T-helper 17 cell (primary cell): ENCODE results near the gene BLVRB. TPM values are rescaled to one million over a fixed set of nuclear protein-coding genes. Genes with fewer than 3 reads are reported as not detected.
"Not testable (repeated sequence)": the region's sequence is repeated elsewhere in the genome, so short reads cannot be mapped to it uniquely, and the experiment has no call there.

Experiments used
- ATAC-seq: fragments of 150-1000 bp; cut with Tn5 transposase; 2 replicates; pipeline ENCODE4 v1.10.0; 2021; ENCODE audit warnings: mild to moderate bottlenecking, moderate library complexity
- DNase-seq, 3 donors: peaks; one replicate each; pipeline versions ENCODE4 v3.0.0 to v3.0.0-alpha.2; 2020 to 2021
- H3K9me3 ChIP-seq: one replicate; pipeline ENCODE4 v1.7.0; 2013; ENCODE audit warnings: low read length, mild to moderate bottlenecking; ENCODE audit not compliant: control insufficient read depth, poor library complexity, severe bottlenecking
- H3K27ac Mint-ChIP-seq: one replicate; pipeline ENCODE4 v1.8.0; 2022; ENCODE audit warnings: mild to moderate bottlenecking, moderate library complexity, mixed read lengths
- H3K27me3 Mint-ChIP-seq: one replicate; pipeline ENCODE4 v1.8.0; 2022; ENCODE audit warnings: mixed read lengths
- H3K36me3 Mint-ChIP-seq: one replicate; pipeline ENCODE4 v1.8.0; 2022; ENCODE audit warnings: low read depth, mixed read lengths
- H3K4me1 Mint-ChIP-seq: one replicate; pipeline ENCODE4 v1.8.0; 2022; ENCODE audit warnings: mild to moderate bottlenecking, mixed read lengths
- H3K4me3 Mint-ChIP-seq: one replicate; pipeline ENCODE4 v1.8.0; 2022; ENCODE audit warnings: mild to moderate bottlenecking, moderate library complexity, mixed read lengths
- total RNA-seq, 4 donors: library from RNA in 2 of 4; stranded (reverse) in 2 of 4; gene quantifications; one replicate each; pipeline ENCODE4 v1.2.3 and lab custom pipeline; 2022 to 2026

The BLVRB gene
- total RNA-seq, 2 donors from 2014 or later = 7.4 to 9.9 TPM

DNA sequence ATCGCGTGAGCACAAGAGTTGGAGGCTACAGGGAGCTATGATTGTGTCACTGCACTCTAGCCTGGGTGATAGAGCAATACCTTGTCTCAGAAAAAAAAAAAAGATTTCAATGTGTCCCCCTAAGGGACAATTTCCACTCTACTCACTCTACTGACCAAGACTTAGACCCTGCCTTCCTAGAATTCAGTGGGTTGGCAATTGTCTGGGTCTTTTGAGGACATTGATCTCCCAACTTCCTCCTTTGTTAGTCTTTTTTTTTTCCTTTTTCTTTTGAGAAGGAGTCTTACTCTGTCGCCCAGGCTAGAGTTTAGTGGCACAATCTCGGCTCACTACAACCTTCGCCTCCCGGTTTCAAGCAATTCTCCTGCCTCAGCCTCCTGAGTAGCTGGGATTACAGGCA lies 3.5 kb upstream of the BLVRB start:
- H3K27me3 Mint-ChIP-seq = peaks cover 25% of the 10 kb centered on the region
- H3K4me3 Mint-ChIP-seq = no peak overlapping the region

DNA sequence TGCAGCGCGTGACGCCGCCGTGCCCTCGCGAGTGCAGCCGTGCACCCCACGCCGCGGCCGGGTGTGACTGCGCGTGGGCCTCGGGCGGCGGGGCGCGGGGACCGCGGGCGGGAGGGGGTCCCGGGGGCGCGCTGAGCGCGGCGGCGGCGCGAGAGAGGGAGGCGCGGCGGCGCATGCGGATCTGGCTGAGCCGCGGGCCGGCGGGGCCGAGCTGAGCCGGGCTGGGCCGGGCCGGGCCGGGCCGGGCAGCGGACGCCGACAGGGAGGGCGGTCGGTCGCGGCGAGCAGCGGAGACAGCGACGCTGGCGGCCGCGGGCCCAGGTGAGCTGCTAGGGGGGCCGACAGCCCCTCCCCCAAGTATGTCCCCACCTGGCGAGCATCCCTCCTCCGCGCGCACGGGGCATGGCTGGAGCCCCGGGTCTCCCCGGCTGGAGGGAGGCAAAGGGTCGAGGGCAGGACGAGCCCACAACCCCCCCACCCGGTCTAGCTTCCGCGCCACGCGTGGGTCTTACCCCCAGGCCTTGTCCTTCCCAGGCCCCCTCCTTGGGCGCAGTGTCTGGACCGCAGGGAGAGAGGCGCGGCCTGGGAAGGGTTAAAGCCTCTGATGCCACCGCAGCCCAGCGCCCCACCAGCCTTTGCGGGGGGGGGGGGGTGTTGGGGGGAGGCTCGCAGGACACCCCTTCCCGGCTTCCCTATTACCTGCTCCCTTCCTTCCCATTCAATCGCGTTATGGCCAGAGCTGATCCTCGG lies 1.6 kb upstream of the BLVRB start, which contains the start of gene SPTBN4:
SPTBN4 (plus strand) TSS at position 17 of the 750 bp plus-strand sequence. CDS start 5,621 bp downstream, outside the sequence.
- H3K4me3 Mint-ChIP-seq = peak within 1 kb of the TSS; percentile 94
- ATAC-seq (no peak), DNase-seq (no peak)
- H3K9me3 ChIP-seq = no peaks in the 10 kb centered on the region
- H3K27ac Mint-ChIP-seq = peak within 1 kb of the TSS; percentile 89
- H3K36me3 Mint-ChIP-seq = peaks cover 5% of the 10 kb centered on the region
- peaks cover 20% of the 10 kb centered on the region for H3K4me1 Mint-ChIP-seq
- H3K27me3 Mint-ChIP-seq = peaks cover 25% of the 10 kb centered on the region

More for the DNA sequence above, 3.5 kb upstream of the BLVRB start:
- Mint-ChIP-seq H3K36me3 (peaks cover 5% of the 10 kb centered on the region), H3K27ac (no peak overlapping the region), H3K4me1 (peaks cover 20% of the 10 kb centered on the region)
- DNase-seq = no peak
- ATAC-seq = no peak
- no peaks in the 10 kb centered on the region for H3K9me3 ChIP-seq

GRCh38 chr19:40466219-40466984 lies 857 bp upstream of the BLVRB start:
- no peaks in the 10 kb centered on the region for H3K9me3 ChIP-seq
- Mint-ChIP-seq H3K4me3 (peak overlapping the region; percentile 94), H3K36me3 (peaks cover 5% of the 10 kb centered on the region), H3K27ac (peak overlapping the region; percentile 89), H3K4me1 (peaks cover 25% of the 10 kb centered on the region), H3K27me3 (peaks cover 25% of the 10 kb centered on the region)
- ATAC-seq = peak; percentile 69
- peak in 2 of 3 donors; percentile 48 to 64 for DNase-seq

DNA sequence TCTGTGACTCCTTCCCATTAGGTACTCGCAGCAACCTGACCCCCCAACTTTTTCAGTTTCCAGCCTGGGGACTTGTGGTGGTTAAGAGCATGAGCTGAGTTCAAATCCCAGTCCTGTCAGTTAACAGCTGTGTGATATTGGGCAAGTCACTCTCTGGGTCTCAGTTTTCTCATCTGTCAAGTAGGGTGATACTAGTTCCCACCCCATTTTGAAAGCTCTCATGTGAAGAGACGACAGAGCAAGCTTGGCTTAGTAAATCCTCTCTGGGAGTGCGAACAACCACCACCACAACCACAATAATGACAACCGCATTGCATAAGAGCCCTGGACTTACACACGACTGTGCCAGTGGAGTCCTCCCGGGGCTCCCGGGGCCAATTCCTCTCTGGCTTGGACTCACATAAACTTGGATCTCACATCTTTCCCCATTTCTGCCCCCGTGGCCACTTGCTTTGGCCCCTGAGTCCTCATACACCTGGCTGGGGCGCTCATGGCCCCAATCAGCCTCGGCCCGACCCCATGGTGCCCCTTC lies 454 bp downstream of the BLVRB start:
- H3K9me3 ChIP-seq = no peaks in the 10 kb centered on the region
- Mint-ChIP-seq H3K4me3 (peak overlapping the region; percentile 94), H3K4me1 (peaks cover 25% of the 10 kb centered on the region), H3K36me3 (peaks cover 5% of the 10 kb centered on the region), H3K27me3 (peaks cover 19% of the 10 kb centered on the region), H3K27ac (peak overlapping the region; percentile 89)
- DNase-seq (no peak), ATAC-seq (no peak)

DNA sequence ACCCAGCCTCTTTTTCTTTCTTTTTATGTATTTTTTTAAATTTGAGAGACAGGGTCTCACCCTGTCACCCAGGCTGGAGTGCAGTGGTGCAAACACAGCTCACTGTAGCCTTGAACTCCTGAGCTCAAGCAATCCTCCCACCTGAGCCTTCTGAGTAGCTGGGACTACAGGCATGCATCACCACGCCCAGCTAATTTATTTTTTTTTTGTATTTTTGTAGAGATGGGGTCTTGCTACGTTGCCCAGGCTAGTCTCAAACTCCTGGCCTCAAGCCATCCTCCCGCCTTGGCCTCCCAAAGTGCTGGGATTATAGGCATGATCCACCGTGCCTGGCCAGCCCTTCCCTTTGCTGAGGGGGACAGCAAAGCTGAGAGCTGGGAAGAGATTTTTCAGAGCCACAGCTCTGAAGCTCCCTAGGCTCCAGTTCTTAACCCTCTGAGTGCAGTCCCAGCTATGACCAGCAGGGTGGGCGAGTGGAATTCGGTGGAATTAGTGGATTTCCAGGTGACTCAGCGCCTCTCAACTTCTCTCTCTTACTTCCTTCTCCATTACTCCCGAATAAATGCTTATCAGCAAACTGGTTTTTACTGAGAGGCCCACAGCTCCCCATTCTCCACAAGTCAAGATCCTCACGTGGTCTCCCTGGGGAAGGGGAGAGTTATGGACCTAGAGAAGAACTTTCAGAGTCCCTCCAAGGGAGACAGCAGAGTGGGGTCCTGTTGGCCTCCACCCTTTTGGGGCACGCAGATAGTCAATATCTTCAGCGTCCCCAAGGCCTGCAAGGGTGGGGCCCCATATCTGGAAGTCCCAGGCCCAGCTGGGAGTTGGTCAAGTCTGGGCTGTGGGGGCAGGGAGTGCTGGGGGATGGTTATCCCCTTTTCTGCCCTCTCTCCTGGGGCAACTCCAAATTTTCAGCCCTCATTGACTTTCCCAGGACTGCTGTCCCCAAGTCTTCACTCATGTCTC lies 1.2 kb downstream of the BLVRB start:
- Mint-ChIP-seq H3K27ac (no peak overlapping the region), H3K36me3 (peaks cover 5% of the 10 kb centered on the region), H3K4me1 (peaks cover 25% of the 10 kb centered on the region), H3K27me3 (peaks cover 19% of the 10 kb centered on the region), H3K4me3 (peak overlapping the region; percentile 7)
- ATAC-seq (no peak), DNase-seq (peak; percentile 48 to 68 (median 51))
- H3K9me3 ChIP-seq = no peaks in the 10 kb centered on the region

GRCh38 chr19:40463587-40464037 lies 1.9 kb downstream of the BLVRB start:
- DNase-seq, H3K36me3 Mint-ChIP-seq, ATAC-seq, H3K9me3 ChIP-seq, H3K4me3 Mint-ChIP-seq, H3K27ac Mint-ChIP-seq: not testable (repeated sequence)
- Mint-ChIP-seq H3K27me3 (peaks cover 19% of the 10 kb centered on the region), H3K4me1 (peaks cover 25% of the 10 kb centered on the region)

GRCh38 chr19:40461669-40462221 lies 3.8 kb downstream of the BLVRB start:
- Mint-ChIP-seq H3K27me3 (peaks cover 7% of the 10 kb centered on the region), H3K4me1 (peaks cover 24% of the 10 kb centered on the region), H3K36me3 (peaks cover 5% of the 10 kb centered on the region), H3K4me3 (no peak overlapping the region), H3K27ac (peak overlapping the region; percentile 49)
- DNase-seq (no peak), ATAC-seq (no peak)
- no peaks in the 10 kb centered on the region for H3K9me3 ChIP-seq

DNA sequence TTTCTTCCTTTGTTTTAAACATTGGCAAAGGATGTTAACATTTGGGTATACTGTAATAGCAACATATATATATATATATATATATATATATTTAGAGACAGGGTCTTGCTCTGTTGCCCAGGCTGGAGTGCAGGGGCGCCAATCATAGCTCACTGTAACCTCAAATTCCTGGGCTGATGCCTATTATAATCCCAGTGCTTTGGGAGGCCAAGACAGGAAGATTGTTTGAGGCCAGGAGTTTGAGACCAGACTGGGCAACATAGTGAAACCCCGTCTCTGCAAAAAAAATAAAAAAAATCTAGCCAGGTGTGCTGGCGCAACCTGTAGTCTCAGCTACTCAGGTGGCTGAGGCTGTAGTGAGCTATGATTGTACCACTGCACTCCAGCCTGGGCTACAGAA lies 5.4 kb downstream of the BLVRB start:
- no peak overlapping the region for H3K4me3 Mint-ChIP-seq
- H3K36me3 Mint-ChIP-seq = no peaks in the 10 kb centered on the region
- ATAC-seq (no peak), DNase-seq (no peak)
- no peaks in the 10 kb centered on the region for H3K27me3 Mint-ChIP-seq
- no peak overlapping the region for H3K27ac Mint-ChIP-seq
- H3K9me3 ChIP-seq = no peaks in the 10 kb centered on the region
- peaks cover 11% of the 10 kb centered on the region for H3K4me1 Mint-ChIP-seq

GRCh38 chr19:40458597-40458974 lies 7.0 kb downstream of the BLVRB start:
- H3K27ac Mint-ChIP-seq = no peak overlapping the region
- DNase-seq (no peak), ATAC-seq (no peak)
- H3K36me3 Mint-ChIP-seq = no peaks in the 10 kb centered on the region
- peak overlapping the region; percentile 15 for H3K4me3 Mint-ChIP-seq
- H3K4me1 Mint-ChIP-seq = peaks cover 5% of the 10 kb centered on the region
- H3K9me3 ChIP-seq = no peaks in the 10 kb centered on the region
- H3K27me3 Mint-ChIP-seq = no peaks in the 10 kb centered on the region

GRCh38 chr19:40457953-40458596 lies 7.5 kb downstream of the BLVRB start:
- Mint-ChIP-seq H3K4me1 (peaks cover 5% of the 10 kb centered on the region), H3K4me3 (no peak overlapping the region), H3K27ac (no peak overlapping the region), H3K36me3 (no peaks in the 10 kb centered on the region), H3K27me3 (no peaks in the 10 kb centered on the region)
- ATAC-seq (no peak), DNase-seq (no peak)
- H3K9me3 ChIP-seq = no peaks in the 10 kb centered on the region

DNA sequence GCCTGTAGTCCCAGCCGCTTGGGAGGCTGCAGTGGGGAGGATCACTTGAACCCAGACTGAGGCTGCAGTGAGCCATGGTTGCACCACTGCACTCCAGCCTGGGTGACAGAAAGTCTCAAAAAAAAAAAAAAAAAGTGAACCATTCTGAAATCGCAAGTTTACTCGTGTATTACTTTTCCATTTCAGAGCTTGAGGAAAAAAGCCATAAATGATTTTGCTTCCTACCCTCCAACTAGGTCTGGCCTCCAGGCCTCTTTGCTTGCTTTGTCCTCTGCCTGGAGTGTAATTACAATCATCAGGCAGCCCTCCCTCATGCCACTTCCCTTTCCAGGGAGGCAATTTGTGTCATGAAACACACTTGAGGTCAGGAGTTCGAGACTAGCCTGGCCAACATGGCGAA lies 8.5 kb downstream of the BLVRB start:
- no peaks in the 10 kb centered on the region for H3K9me3 ChIP-seq
- ATAC-seq (no peak), DNase-seq (no peak)
- no peak overlapping the region for H3K27ac Mint-ChIP-seq
- H3K4me3 Mint-ChIP-seq = no peak overlapping the region
- peaks cover 5% of the 10 kb centered on the region for H3K4me1 Mint-ChIP-seq
- no peaks in the 10 kb centered on the region for H3K27me3 Mint-ChIP-seq
- no peaks in the 10 kb centered on the region for H3K36me3 Mint-ChIP-seq

GRCh38 chr19:40453943-40454342 lies 11.6 kb downstream of the BLVRB start:
- not testable (repeated sequence) for ATAC-seq, DNase-seq, H3K27me3 Mint-ChIP-seq, H3K36me3 Mint-ChIP-seq, H3K27ac Mint-ChIP-seq, H3K9me3 ChIP-seq, H3K4me3 Mint-ChIP-seq, H3K4me1 Mint-ChIP-seq
